Caco-2 (cell line): ENCODE data around the gene ISM1. TPM values are rescaled to one million over a fixed set of nuclear protein-coding genes. Genes with fewer than 3 reads are reported as not detected.

ENCODE experiments used
- BruUV-seq: library from RNA; stranded (reverse); fragments of 400-500 nt; replicated peaks from 2 replicates; lab custom pipeline; 2021; lab: Mats Ljungman, UMichigan
- CTCF ChIA-PET: fragments of 300-600 bp; sonication (Branson Sonifier 250); formaldehyde crosslinking; loops from one replicate; lab custom pipeline; 2022; ENCODE audit warnings: antibody characterized with exemption; lab: Charles Lee
- POLR2A ChIA-PET: fragments of 300-600 bp; sonication (Branson Sonifier 250); formaldehyde crosslinking; loops from one replicate; lab custom pipeline; 2022; ENCODE audit warnings: antibody characterized with exemption; lab: Charles Lee
- DNase-seq, 2 experiments: peaks; one replicate each; pipeline versions ENCODE4 v3.0.0 to v3.0.0-alpha.2; 2020 to 2022
- H3K27me3 ChIP-seq: replicated peaks from 2 replicates; pipeline ENCODE4 v1.6.0; 2011; ENCODE audit warnings: low read length; ENCODE audit not compliant: control insufficient read depth, insufficient read depth
- H3K36me3 ChIP-seq: 2 replicates; pipeline ENCODE4 v1.5.1; 2011; ENCODE audit warnings: low read length; ENCODE audit not compliant: control insufficient read depth, insufficient read depth
- H3K4me1 ChIP-seq: fragments of 250-450 bp; sonication (Bioruptor Pico); 2 replicates; pipeline ENCODE4 v1.5.1; 2020; ENCODE audit warnings: mild to moderate bottlenecking
- H3K4me3 ChIP-seq: 2 replicates; pipeline ENCODE4 v1.5.1; 2011; ENCODE audit warnings: low read depth, mild to moderate bottlenecking, control low read depth, low read length
- H3K9me3 ChIP-seq: fragments of 250-450 bp; sonication (Bioruptor Pico); 2 replicates; pipeline ENCODE4 v1.5.1; 2020; ENCODE audit warnings: mild to moderate bottlenecking, moderate library complexity
- H3K27ac Mint-ChIP-seq: one replicate; pipeline ENCODE4 v1.8.0; 2022; ENCODE audit warnings: mixed read lengths; ENCODE audit not compliant: unreplicated experiment
- H3K27me3 Mint-ChIP-seq: one replicate; pipeline ENCODE4 v1.8.0; 2022; ENCODE audit warnings: mixed read lengths; ENCODE audit not compliant: insufficient read depth, unreplicated experiment
- H3K36me3 Mint-ChIP-seq: one replicate; pipeline ENCODE4 v1.8.0; 2022; ENCODE audit warnings: mild to moderate bottlenecking, mixed read lengths; ENCODE audit not compliant: insufficient read depth, unreplicated experiment
- H3K4me1 Mint-ChIP-seq: one replicate; pipeline ENCODE4 v1.8.0; 2022; ENCODE audit warnings: low read depth, mixed read lengths; ENCODE audit not compliant: unreplicated experiment
- H3K4me3 Mint-ChIP-seq: one replicate; pipeline ENCODE4 v1.8.0; 2022; ENCODE audit warnings: mild to moderate bottlenecking, moderate library complexity, mixed read lengths; ENCODE audit not compliant: unreplicated experiment
- H3K9me3 Mint-ChIP-seq: one replicate; pipeline ENCODE4 v1.8.0; 2022; ENCODE audit warnings: mixed read lengths; ENCODE audit not compliant: unreplicated experiment
- CTCF ChIP-seq, 2 experiments: fragments of 200-600 bp in 1 of 2; IDR thresholded peaks; 1 replicate in 1 of 2; 2 replicates in 1 of 2; pipeline versions ENCODE4 v1.5.1 to v1.8.0; 2011 to 2022; ENCODE audit warnings: antibody characterized with exemption in 1 of 2, control low read depth in 1 of 2, inconsistent platforms in 1 of 2, low read depth in 1 of 2, low read length in 1 of 2, mild to moderate bottlenecking in 1 of 2, moderate library complexity in 1 of 2; ENCODE audit not compliant: insufficient read depth in 1 of 2, severe bottlenecking in 1 of 2, unreplicated experiment in 1 of 2
- intact Hi-C: fragments of 100-400 bp; cut with micrococcal nuclease; formaldehyde crosslinking; loops from one replicate; pipeline ENCODE4 v1.10.0; 2022; ENCODE audit not compliant: unreplicated experiment
- total RNA-seq: library from RNA; stranded (reverse); gene quantifications from 2 replicates; pipeline ENCODE4 v1.2.3, GENCODE V29; 2022

Gene ISM1
- total RNA-seq, 1 experiment from 2014 or later: 1.8 TPM

GRCh38 chr20:13265941-13266340, 44.9 kb downstream of the ISM1 start:
- no TSS peak for BruUV-seq
- Mint-ChIP-seq H3K4me3 (no peak overlapping the region), H3K4me1 (peaks cover 18% of the 10 kb centered on the region), H3K27ac (no peak overlapping the region), H3K27me3 (no peaks in the 10 kb centered on the region), H3K36me3 (no peaks in the 10 kb centered on the region), H3K9me3 (peaks cover 11% of the 10 kb centered on the region)
- no peak overlapping the region for H3K4me3 ChIP-seq
- H3K27me3 ChIP-seq: no peaks in the 10 kb centered on the region
- DNase-seq: no peak
- peaks cover 23% of the 10 kb centered on the region for H3K4me1 ChIP-seq
- no peak for TF ChIP-seq CTCF (IDR thresholded peaks at IDR 0.05; ENCODE audit: insufficient read depth in 1 of 2, low read depth in 1 of 2, low read length in 1 of 2, severe bottlenecking in 1 of 2, unreplicated experiment in 1 of 2)
- H3K36me3 ChIP-seq: no peaks in the 10 kb centered on the region
- CTCF ChIA-PET: no interaction called here
- intact Hi-C loops: no loop called here
- no peaks in the 10 kb centered on the region for H3K9me3 ChIP-seq
- POLR2A ChIA-PET: no interaction called here

- H3K36me3 ChIP-seq: no peaks in the 10 kb centered on the region
- H3K36me3 Mint-ChIP-seq: no peaks in the 10 kb centered on the region
- H3K27me3 Mint-ChIP-seq: no peaks in the 10 kb centered on the region
- no peaks in the 10 kb centered on the region for H3K9me3 ChIP-seq
- no peaks in the 10 kb centered on the region for H3K27me3 ChIP-seq
- no peak overlapping the region for H3K4me3 ChIP-seq
- CTCF ChIA-PET: no interaction called here
- H3K4me1 Mint-ChIP-seq: peaks cover 15% of the 10 kb centered on the region
- peaks cover 11% of the 10 kb centered on the region for H3K9me3 Mint-ChIP-seq
- POLR2A ChIA-PET: no interaction called here
- no peak for DNase-seq
- no TSS peak for BruUV-seq
- TF ChIP-seq CTCF (IDR thresholded peaks at IDR 0.05; ENCODE audit: insufficient read depth in 1 of 2, low read depth in 1 of 2, low read length in 1 of 2, severe bottlenecking in 1 of 2, unreplicated experiment in 1 of 2): no peak
- H3K4me3 Mint-ChIP-seq: no peak overlapping the region
- intact Hi-C loops: no loop called here
- no peak overlapping the region for H3K27ac Mint-ChIP-seq
- peaks cover 14% of the 10 kb centered on the region for H3K4me1 ChIP-seq
Measured at GRCh38 chr20:13267231-13267630, 46.2 kb downstream of the ISM1 start.

- Mint-ChIP-seq H3K36me3 (no peaks in the 10 kb centered on the region), H3K4me3 (no peak overlapping the region), H3K27me3 (no peaks in the 10 kb centered on the region), H3K27ac (no peak overlapping the region), H3K9me3 (peaks cover 11% of the 10 kb centered on the region), H3K4me1 (no peaks in the 10 kb centered on the region)
- Histone ChIP-seq H3K4me1 (no peaks in the 10 kb centered on the region), H3K4me3 (no peak overlapping the region), H3K36me3 (no peaks in the 10 kb centered on the region), H3K27me3 (no peaks in the 10 kb centered on the region), H3K9me3 (no peaks in the 10 kb centered on the region)
- intact Hi-C loops: no loop called here
- DNase-seq: no peak
- ChIA-PET POLR2A (no interaction called here), CTCF (no interaction called here)
- TF ChIP-seq CTCF (IDR thresholded peaks at IDR 0.05; ENCODE audit: insufficient read depth in 1 of 2, low read depth in 1 of 2, low read length in 1 of 2, severe bottlenecking in 1 of 2, unreplicated experiment in 1 of 2): no peak
- BruUV-seq: no TSS peak
Measured at GRCh38 chr20:13268953-13269352, 47.9 kb downstream of the ISM1 start.
